HCT116 (cell line): Measurements from ENCODE around the gene ROBO1. TPM values are rescaled to one million over a fixed set of nuclear protein-coding genes. Genes with fewer than 3 reads are reported as not detected.

Source experiments
- ATAC-seq: fragments of 200-7000 bp; cut with Tn5 transposase; 2 replicates; pipeline ENCODE4 v1.9.1; 2020; ENCODE audit warnings: mild to moderate bottlenecking, moderate library complexity
- BruUV-seq: library from RNA; stranded (reverse); fragments of 400-500 nt; replicated peaks from 2 replicates; lab custom pipeline; 2021; lab: Mats Ljungman, UMichigan
- CTCF ChIA-PET: fragments of 300-600 bp; sonication (Branson Sonifier 250); formaldehyde crosslinking; loops from one replicate; lab custom pipeline; 2021; ENCODE audit warnings: antibody characterized with exemption; lab: Charles Lee
- POLR2A ChIA-PET: fragments of 300-600, 350-600 bp; sonication (Branson Sonifier 250); formaldehyde crosslinking; loops from one replicate; lab custom pipeline; 2021; ENCODE audit warnings: antibody characterized with exemption; lab: Charles Lee
- RAD21 ChIA-PET, 2 experiments: fragments of 300-600 bp; sonication (Branson Sonifier 250); formaldehyde crosslinking; loops; one replicate each; lab custom pipeline; 2023; ENCODE audit warnings: low total read pairs in 2 of 2; ENCODE audit not compliant: uncharacterized antibody in 2 of 2, unreplicated experiment in 2 of 2, low non-redundant PET in 1 of 2; lab: Charles Lee
- DNase-seq: peaks from one replicate; pipeline ENCODE4 v3.0.0-alpha.2; 2010; ENCODE audit warnings: low read depth, low spot score
- H2AFZ ChIP-seq: fragments of 200-600 bp; shearing (Covaris generic), sonication (generic); 2 replicates; pipeline ENCODE4 v1.6.1; 2017; ENCODE audit warnings: low read depth, mixed run types, mixed read lengths, antibody characterized with exemption, low read length; ENCODE audit not compliant: poor library complexity, severe bottlenecking
- H3K27ac ChIP-seq: 2 replicates; pipeline ENCODE4 v1.5.1; 2012; ENCODE audit warnings: low read depth, low read length
- H3K27me3 ChIP-seq: fragments of 200-600 bp; sonication (generic); 2 replicates; pipeline ENCODE4 v1.6.1; 2016; ENCODE audit warnings: mixed run types, low read length, mixed read lengths; ENCODE audit not compliant: insufficient read depth
- H3K36me3 ChIP-seq, 2 experiments: fragments of 200-500 bp in 1 of 2; fragments of 200-600 bp in 1 of 2; sonication (Bioruptor generic) in 1 of 2; sonication (generic) in 1 of 2; 2 replicates each; pipeline versions ENCODE4 v1.5.1 to v1.6.1; 2014 to 2016; ENCODE audit warnings: low read length in 2 of 2, inconsistent platforms in 1 of 2, mixed read lengths in 1 of 2, mixed run types in 1 of 2; ENCODE audit not compliant: insufficient read depth in 2 of 2, control insufficient read depth in 1 of 2
- H3K4me1 ChIP-seq, 2 experiments: fragments of 200-600 bp in 1 of 2; sonication (generic) in 1 of 2; 2 replicates each; pipeline versions ENCODE4 v1.5.1 to v1.6.1; 2012 to 2017; ENCODE audit warnings: low read length in 2 of 2, inconsistent platforms in 1 of 2, mild to moderate bottlenecking in 1 of 2, mixed read lengths in 1 of 2, mixed run types in 1 of 2, moderate library complexity in 1 of 2; ENCODE audit not compliant: insufficient read depth in 2 of 2, control insufficient read depth in 1 of 2
- H3K4me2 ChIP-seq: fragments of 200-600 bp; sonication (generic); 2 replicates; pipeline ENCODE4 v1.6.1; 2017; ENCODE audit warnings: mixed run types, low read length, mixed read lengths
- H3K4me3 ChIP-seq, 2 experiments: fragments of 200-600 bp in 1 of 2; sonication (generic) in 1 of 2; replicated peaks in 1 of 2; 2 replicates each; pipeline ENCODE4 v1.5.1; 2011 to 2016; ENCODE audit warnings: low read length in 2 of 2, control low read depth in 1 of 2, low read depth in 1 of 2, mild to moderate bottlenecking in 1 of 2, mixed read lengths in 1 of 2, mixed run types in 1 of 2
- H3K79me2 ChIP-seq: fragments of 200-600 bp; sonication (generic); 2 replicates; pipeline ENCODE4 v1.6.1; 2017; ENCODE audit warnings: mild to moderate bottlenecking, mixed run types, low read length, moderate library complexity, mixed read lengths; ENCODE audit not compliant: insufficient read depth
- H3K9ac ChIP-seq: fragments of 200-600 bp; sonication (generic); 2 replicates; pipeline ENCODE4 v1.6.1; 2016; ENCODE audit warnings: low read length, mixed read lengths
- H3K9me2 ChIP-seq: fragments of 200-600 bp; sonication (generic), shearing (Covaris generic); 2 replicates; pipeline ENCODE4 v1.6.1; 2017; ENCODE audit warnings: mixed run types, mild to moderate bottlenecking, moderate library complexity; ENCODE audit not compliant: insufficient read depth
- H3K9me3 ChIP-seq, 2 experiments: fragments of 200-500 bp in 1 of 2; fragments of 200-600 bp in 1 of 2; sonication (Bioruptor generic) in 1 of 2; sonication (generic) in 1 of 2; 2 replicates each; pipeline ENCODE4 v1.6.1; 2014 to 2017; ENCODE audit warnings: low read length in 2 of 2, mixed read lengths in 2 of 2, inconsistent platforms in 1 of 2, low read depth in 1 of 2, mild to moderate bottlenecking in 1 of 2, mixed run types in 1 of 2, moderate library complexity in 1 of 2; ENCODE audit not compliant: control insufficient read depth in 1 of 2, insufficient read depth in 1 of 2
- H4K20me1 ChIP-seq: fragments of 200-600 bp; sonication (generic), shearing (Covaris generic); 2 replicates; pipeline ENCODE4 v1.6.1; 2017; ENCODE audit warnings: mixed run types, mild to moderate bottlenecking, moderate library complexity; ENCODE audit not compliant: insufficient read depth
- ELF1 ChIP-seq: IDR thresholded peaks from 2 replicates; pipeline ENCODE4 v1.6.1; 2012; ENCODE audit warnings: low read depth, borderline replicate concordance
- EZH2phosphoT487 ChIP-seq: fragments of 200-600 bp; IDR thresholded peaks from 2 replicates; pipeline ENCODE4 v1.6.1; 2018; ENCODE audit warnings: antibody characterized with exemption, borderline replicate concordance
- MAX ChIP-seq: IDR thresholded peaks from 2 replicates; pipeline ENCODE4 v1.6.1; 2012
- RAD21 ChIP-seq: IDR thresholded peaks from 2 replicates; pipeline ENCODE4 v1.6.1; 2012; ENCODE audit warnings: low read depth, mild to moderate bottlenecking
- REST ChIP-seq: IDR thresholded peaks from 2 replicates; pipeline ENCODE4 v1.6.1; 2012; ENCODE audit warnings: low read depth
- SP1 ChIP-seq: IDR thresholded peaks from 2 replicates; pipeline ENCODE4 v1.6.1; 2012; ENCODE audit warnings: low read depth
- TCF7L2 ChIP-seq: IDR thresholded peaks from 2 replicates; pipeline ENCODE4 v1.7.0; 2011; ENCODE audit warnings: borderline replicate concordance, inconsistent platforms; ENCODE audit not compliant: insufficient read depth, insufficient read length; ENCODE audit errors: extremely low read depth
- ZFX ChIP-seq: fragments of 450-650 bp; IDR thresholded peaks from 2 replicates; pipeline ENCODE4 v1.6.1; 2017
- intact Hi-C: fragments of 100-400 bp; cut with micrococcal nuclease; formaldehyde crosslinking; loops from 2 replicates; pipeline ENCODE4 v1.10.0; 2022
- total RNA-seq: library from RNA; stranded (reverse); gene quantifications from one replicate; pipeline ENCODE4 v1.2.1, GENCODE V29; 2021; ENCODE audit not compliant: unreplicated experiment

ROBO1 gene
- total RNA-seq, 1 experiment from 2014 or later = 0.27 TPM

- no peaks in the 10 kb centered on the region for H3K36me3 ChIP-seq
- no peak overlapping the region for H3K9ac ChIP-seq
- H3K27ac ChIP-seq = no peak overlapping the region
- no peaks in the 10 kb centered on the region for H3K9me2 ChIP-seq
- no peak for DNase-seq
- no peak overlapping the region for H3K4me3 ChIP-seq
- no peak overlapping the region for H2AFZ ChIP-seq
- no peaks in the 10 kb centered on the region for H3K27me3 ChIP-seq
- no peaks in the 10 kb centered on the region for H3K79me2 ChIP-seq
- TF ChIP-seq TCF7L2 (no peak), RAD21 (no peak), EZH2phosphoT487 (no peak), MAX (no peak), SP1 (no peak), ELF1 (no peak), ZFX (no peak), REST (no peak)
- TF ChIP-seq, all 23 proteins: peak for 0
- CTCF ChIA-PET = no interaction called here
- RAD21 ChIA-PET = no interaction called here
- POLR2A ChIA-PET = no interaction called here
- intact Hi-C loops = no loop called here
- Histone ChIP-seq H3K4me2 (no peak overlapping the region), H3K9me3 (peaks cover 3 to 17% of the 10 kb centered on the region in 2 experiments; a peak in 2 of 4 replicates), H4K20me1 (no peaks in the 10 kb centered on the region), H3K4me1 (no peaks in the 10 kb centered on the region)
- BruUV-seq = no TSS peak
- ATAC-seq = no peak
These were observed 653.9 kb downstream of the ROBO1 start for GRCh38 chr3:79113876-79114275.
